Measurements from ENCODE around the gene LRAT. TPM values are rescaled to one million over a fixed set of nuclear protein-coding genes. Genes with fewer than 3 reads are reported as not detected.
"Not testable (repeated sequence)": the region's sequence is repeated elsewhere in the genome, so short reads cannot be mapped to it uniquely, and the experiment has no call there.

LRAT gene
- total and polyA plus RNA-seq, 2 donors from 2014 or later = 0.15 to 0.72 TPM

DNA sequence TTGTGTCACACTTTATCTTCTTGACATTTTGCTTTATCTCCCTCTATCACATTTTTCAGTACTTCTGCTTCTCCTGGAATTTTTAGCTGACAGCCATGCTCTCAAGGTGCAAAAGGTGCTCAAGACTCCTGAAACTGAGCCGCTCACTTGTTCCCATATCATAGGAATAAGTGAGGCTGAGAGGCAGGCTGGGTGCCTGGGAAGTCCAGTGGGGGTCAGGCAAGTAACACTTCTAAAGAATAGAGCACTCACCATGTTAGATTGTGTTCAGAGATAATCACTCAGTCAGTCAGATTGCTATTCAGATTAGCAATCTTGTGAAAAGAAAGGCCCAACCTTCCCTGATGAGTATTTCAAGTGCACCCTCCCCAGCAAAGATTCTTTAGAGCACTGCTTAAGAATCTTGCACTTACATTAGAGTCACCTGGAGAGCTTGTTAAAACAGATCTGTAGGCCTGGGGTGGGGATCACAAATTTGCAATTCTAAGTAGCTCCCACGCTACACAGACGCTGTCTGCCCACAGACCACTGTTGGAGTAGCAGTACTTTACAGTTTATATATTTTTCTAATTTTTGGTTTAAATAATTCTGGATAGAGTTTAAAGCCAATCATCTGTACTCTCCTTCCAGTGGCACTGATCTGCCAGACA, 23.1 kb upstream of the LRAT start:
- no peaks in the 10 kb centered on the region for H3K9me3 ChIP-seq (ENCODE audit: control insufficient read depth in 2 of 3, insufficient read depth in 1 of 3, low read length in 3 of 3)
- intact Hi-C loops (cut with DNase I) = no loop called here
- H3K4me3 ChIP-seq (ENCODE audit: low read length in 3 of 3) = no peak overlapping the region
- no peak for DNase-seq
- H3K4me1 ChIP-seq (ENCODE audit: control insufficient read depth in 2 of 3, insufficient read depth in 2 of 3, low read depth in 1 of 3, low read length in 3 of 3) = no peaks in the 10 kb centered on the region
- no peak overlapping the region for H3K27ac ChIP-seq (ENCODE audit: low read depth in 2 of 2, low read length in 2 of 2)
- no peaks in the 10 kb centered on the region for H3K36me3 ChIP-seq (ENCODE audit: control insufficient read depth in 2 of 3, insufficient read depth in 3 of 3, low read length in 3 of 3)
- H3K27me3 ChIP-seq (ENCODE audit: control insufficient read depth, insufficient read depth, low read length) = no peaks in the 10 kb centered on the region
- TF ChIP-seq, protein P1, sequence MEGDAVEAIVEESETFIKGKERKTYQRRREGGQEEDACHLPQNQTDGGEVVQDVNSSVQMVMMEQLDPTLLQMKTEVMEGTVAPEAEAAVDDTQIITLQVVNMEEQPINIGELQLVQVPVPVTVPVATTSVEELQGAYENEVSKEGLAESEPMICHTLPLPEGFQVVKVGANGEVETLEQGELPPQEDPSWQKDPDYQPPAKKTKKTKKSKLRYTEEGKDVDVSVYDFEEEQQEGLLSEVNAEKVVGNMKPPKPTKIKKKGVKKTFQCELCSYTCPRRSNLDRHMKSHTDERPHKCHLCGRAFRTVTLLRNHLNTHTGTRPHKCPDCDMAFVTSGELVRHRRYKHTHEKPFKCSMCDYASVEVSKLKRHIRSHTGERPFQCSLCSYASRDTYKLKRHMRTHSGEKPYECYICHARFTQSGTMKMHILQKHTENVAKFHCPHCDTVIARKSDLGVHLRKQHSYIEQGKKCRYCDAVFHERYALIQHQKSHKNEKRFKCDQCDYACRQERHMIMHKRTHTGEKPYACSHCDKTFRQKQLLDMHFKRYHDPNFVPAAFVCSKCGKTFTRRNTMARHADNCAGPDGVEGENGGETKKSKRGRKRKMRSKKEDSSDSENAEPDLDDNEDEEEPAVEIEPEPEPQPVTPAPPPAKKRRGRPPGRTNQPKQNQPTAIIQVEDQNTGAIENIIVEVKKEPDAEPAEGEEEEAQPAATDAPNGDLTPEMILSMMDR (IDR thresholded peaks at IDR 0.05; ENCODE audit: borderline replicate concordance, extremely low read depth, insufficient read depth) = no peak
- FAIRE-seq = no peak
- no peak overlapping the region for H3K9ac ChIP-seq (ENCODE audit: low read length in 3 of 3)

GRCh38 chr4:154722262-154722661, 21.5 kb upstream of the LRAT start:
- FAIRE-seq = no peak
- intact Hi-C loops (cut with DNase I) = no loop called here

GRCh38 chr4:154723601-154724000, 20.2 kb upstream of the LRAT start:
- FAIRE-seq; DNase-seq; intact Hi-C loops (cut with DNase I); H3K9ac ChIP-seq (ENCODE audit: low read length in 3 of 3); H3K4me3 ChIP-seq (ENCODE audit: low read length in 3 of 3); H3K36me3 ChIP-seq (ENCODE audit: control insufficient read depth in 2 of 3, insufficient read depth in 3 of 3, low read length in 3 of 3); H3K4me1 ChIP-seq (ENCODE audit: control insufficient read depth in 2 of 3, insufficient read depth in 2 of 3, low read depth in 1 of 3, low read length in 3 of 3); H3K9me3 ChIP-seq (ENCODE audit: control insufficient read depth in 2 of 3, insufficient read depth in 1 of 3, low read length in 3 of 3); H3K27ac ChIP-seq (ENCODE audit: low read depth in 2 of 2, low read length in 2 of 2); H3K27me3 ChIP-seq (ENCODE audit: control insufficient read depth, insufficient read depth, low read length): not testable (repeated sequence)

More at GRCh38 chr4:154722262-154722661, 21.5 kb upstream of the LRAT start:
- TF ChIP-seq, protein P1 (IDR thresholded peaks at IDR 0.05; ENCODE audit: borderline replicate concordance, extremely low read depth, insufficient read depth) = no peak
- H3K36me3 ChIP-seq (ENCODE audit: control insufficient read depth in 2 of 3, insufficient read depth in 3 of 3, low read length in 3 of 3) = no peaks in the 10 kb centered on the region
- no peak overlapping the region for H3K27ac ChIP-seq (ENCODE audit: low read depth in 2 of 2, low read length in 2 of 2)
- no peaks in the 10 kb centered on the region for H3K4me1 ChIP-seq (ENCODE audit: control insufficient read depth in 2 of 3, insufficient read depth in 2 of 3, low read depth in 1 of 3, low read length in 3 of 3)
- no peaks in the 10 kb centered on the region for H3K9me3 ChIP-seq (ENCODE audit: control insufficient read depth in 2 of 3, insufficient read depth in 1 of 3, low read length in 3 of 3)
- no peak for DNase-seq
- no peak overlapping the region for H3K4me3 ChIP-seq (ENCODE audit: low read length in 3 of 3)
- no peak overlapping the region for H3K9ac ChIP-seq (ENCODE audit: low read length in 3 of 3)
- H3K27me3 ChIP-seq (ENCODE audit: control insufficient read depth, insufficient read depth, low read length) = no peaks in the 10 kb centered on the region

DNA sequence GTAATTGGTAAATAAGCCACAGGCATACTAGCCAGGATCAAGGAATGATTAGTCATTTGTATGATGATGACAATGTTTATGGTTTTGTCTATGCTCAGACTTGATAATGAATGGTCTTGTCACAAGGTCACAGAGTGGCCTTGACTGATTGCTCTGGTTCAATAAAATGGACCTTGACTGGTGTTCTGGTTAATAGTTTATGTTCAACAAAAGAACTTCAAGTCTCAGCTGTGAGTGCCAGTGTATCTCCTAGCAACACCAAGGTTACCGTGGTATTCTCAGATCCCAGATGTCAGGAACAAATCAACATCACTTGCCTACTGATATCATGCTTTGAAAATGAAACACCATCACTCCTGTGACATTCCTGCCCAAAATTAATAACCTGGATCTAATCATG, 16.3 kb upstream of the LRAT start:
- TF ChIP-seq, protein P1 (IDR thresholded peaks at IDR 0.05; ENCODE audit: borderline replicate concordance, extremely low read depth, insufficient read depth) = no peak
- intact Hi-C loops (cut with DNase I) = no loop called here
- H3K9me3 ChIP-seq (ENCODE audit: control insufficient read depth in 2 of 3, insufficient read depth in 1 of 3, low read length in 3 of 3) = no peaks in the 10 kb centered on the region
- no peak overlapping the region for H3K4me3 ChIP-seq (ENCODE audit: low read length in 3 of 3)
- FAIRE-seq = no peak
- no peak overlapping the region for H3K27ac ChIP-seq (ENCODE audit: low read depth in 2 of 2, low read length in 2 of 2)
- no peaks in the 10 kb centered on the region for H3K36me3 ChIP-seq (ENCODE audit: control insufficient read depth in 2 of 3, insufficient read depth in 3 of 3, low read length in 3 of 3)
- no peak overlapping the region for H3K9ac ChIP-seq (ENCODE audit: low read length in 3 of 3)
- no peaks in the 10 kb centered on the region for H3K27me3 ChIP-seq (ENCODE audit: control insufficient read depth, insufficient read depth, low read length)
- no peaks in the 10 kb centered on the region for H3K4me1 ChIP-seq (ENCODE audit: control insufficient read depth in 2 of 3, insufficient read depth in 2 of 3, low read depth in 1 of 3, low read length in 3 of 3)
- no peak for DNase-seq
